Common myeloid progenitor, CD34-positive (primary cell): ENCODE data around the gene CCDC183.
A peak's percentile ranks its signal among the peaks of the same experiment; 100 is the strongest.
"Not testable (repeated sequence)": the region's sequence is repeated elsewhere in the genome, so short reads cannot be mapped to it uniquely, and the experiment has no call there.

Source experiments
- CTCF ChIA-PET: fragments of 350-600 bp; sonication (Branson Sonifier 250); formaldehyde crosslinking; loops from one replicate; lab custom pipeline; 2021; ENCODE audit warnings: antibody characterized with exemption; lab: Charles Lee
- POLR2A ChIA-PET: fragments of 350-600 bp; sonication (Branson Sonifier 250); formaldehyde crosslinking; loops from one replicate; lab custom pipeline; 2021; ENCODE audit warnings: antibody characterized with exemption; lab: Charles Lee
- DNase-seq, 3 donors: peaks; one replicate each; pipeline versions ENCODE4 v3.0.0 to v3.0.0-alpha.2; 2013
- H3K27ac ChIP-seq, 2 experiments: 1 replicate in 1 of 2; 2 replicates in 1 of 2; pipeline ENCODE4 v1.7.0; 2013; ENCODE audit warnings: inconsistent platforms in 2 of 2, low read length in 2 of 2, mild to moderate bottlenecking in 2 of 2, low read depth in 1 of 2, moderate library complexity in 1 of 2; ENCODE audit not compliant: severe bottlenecking in 2 of 2, insufficient read depth in 1 of 2, poor library complexity in 1 of 2
- H3K27me3 ChIP-seq, 5 experiments: replicated peaks in 2 of 5; 1 replicate in 3 of 5; 2 replicates in 2 of 5; pipeline versions ENCODE4 v1.6.1 to v1.7.0; 2013; ENCODE audit warnings: low read length in 4 of 5, mild to moderate bottlenecking in 2 of 5, moderate library complexity in 2 of 5, inconsistent platforms in 1 of 5; ENCODE audit not compliant: insufficient read depth in 5 of 5, control insufficient read depth in 4 of 5
- H3K36me3 ChIP-seq, 4 experiments: 1 replicate in 2 of 4; 2 replicates in 2 of 4; pipeline versions ENCODE4 v1.6.1 to v1.7.0; 2013; ENCODE audit warnings: low read length in 3 of 4, control low read depth in 1 of 4, mild to moderate bottlenecking in 1 of 4; ENCODE audit not compliant: control insufficient read depth in 4 of 4, insufficient read depth in 4 of 4
- H3K4me1 ChIP-seq, 4 experiments: 1 replicate in 3 of 4; 2 replicates in 1 of 4; pipeline versions ENCODE4 v1.6.1 to v1.7.1; 2013; ENCODE audit warnings: low read length in 3 of 4, mild to moderate bottlenecking in 3 of 4, control low read depth in 1 of 4, inconsistent platforms in 1 of 4, moderate library complexity in 1 of 4; ENCODE audit not compliant: control insufficient read depth in 4 of 4, insufficient read depth in 4 of 4; ENCODE audit errors: control extremely low read depth in 1 of 4
- H3K4me3 ChIP-seq, 7 experiments: 1 replicate in 4 of 7; 2 replicates in 3 of 7; pipeline versions ENCODE4 v1.5.1 to v1.7.0; 2013; ENCODE audit warnings: mild to moderate bottlenecking in 7 of 7, low read length in 6 of 7, moderate library complexity in 6 of 7, inconsistent platforms in 2 of 7, low read depth in 2 of 7, control low read depth in 1 of 7; ENCODE audit not compliant: insufficient read depth in 4 of 7, control insufficient read depth in 1 of 7; ENCODE audit errors: extremely low read depth in 1 of 7
- H3K9me3 ChIP-seq, 5 experiments: 1 replicate in 4 of 5; 2 replicates in 1 of 5; pipeline versions ENCODE4 v1.6.1 to v1.7.1; 2013; ENCODE audit warnings: low read length in 4 of 5, mild to moderate bottlenecking in 2 of 5, inconsistent platforms in 1 of 5, low read depth in 1 of 5, moderate library complexity in 1 of 5; ENCODE audit not compliant: control insufficient read depth in 4 of 5, insufficient read depth in 2 of 5; ENCODE audit errors: control extremely low read depth in 1 of 5
- WGBS: methylation state at CpG from one replicate; pipeline ENCODE4 v1.1.5; 2013; ENCODE audit not compliant: insufficient coverage; 5-methylcytosine and 5-hydroxymethylcytosine counted together

The CCDC183 gene

DNA sequence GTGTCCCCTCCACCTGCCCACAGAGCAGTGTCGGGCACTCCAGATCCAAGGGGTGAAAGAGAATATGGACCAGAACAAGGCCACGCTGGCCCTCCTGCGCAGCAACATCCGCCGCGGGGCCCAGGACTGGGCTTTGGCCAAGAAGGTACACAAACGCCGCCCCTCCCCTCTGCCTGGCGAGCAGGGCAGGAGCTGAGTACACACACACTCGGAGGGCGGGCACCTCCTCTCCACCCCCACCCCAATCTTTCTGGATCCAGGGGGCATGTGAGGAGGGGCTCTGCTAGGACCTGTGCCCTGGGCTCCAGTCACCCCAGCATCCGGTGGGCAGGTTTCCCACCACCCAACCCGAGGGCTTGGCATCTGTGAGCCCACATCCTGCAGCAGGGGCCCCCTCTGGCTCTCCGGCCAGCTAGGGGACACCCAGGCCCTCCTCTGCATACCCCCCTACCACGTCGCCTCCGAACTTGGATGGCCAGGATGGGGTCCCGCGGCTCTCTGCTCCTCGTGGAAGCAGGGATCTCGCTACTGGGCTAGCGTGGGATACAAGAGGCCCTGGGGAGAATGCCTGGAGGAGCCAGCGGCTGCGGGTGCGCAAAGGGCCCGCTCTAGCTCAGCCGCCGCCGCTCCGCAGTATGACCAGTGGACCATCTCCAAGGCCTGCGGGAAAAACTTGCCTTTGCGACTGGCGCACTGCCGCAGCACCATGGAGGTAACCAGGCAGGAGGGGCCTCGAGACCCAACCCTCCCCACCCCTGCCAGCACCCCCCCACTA is 3.1 kb downstream of the CCDC183 start:
- DNase-seq, result peak in 1 of 3 donors; percentile 28
- WGBS, result 22% methylated on average over 25 of the region's 35 CpGs
- Histone ChIP-seq H3K27ac (no peak overlapping the region), H3K4me3 (peak overlapping the region in 5 of 7 experiments; percentile 29 to 79 (median 58)), H3K27me3 (peaks cover 0 to 26% (median 5%) of the 10 kb centered on the region in 5 experiments), H3K4me1 (peaks cover 0 to 27% (median 25%) of the 10 kb centered on the region in 4 experiments), H3K9me3 (no peaks in the 10 kb centered on the region), H3K36me3 (peaks cover 0 to 3% (median 0%) of the 10 kb centered on the region in 4 experiments)
- ChIA-PET POLR2A (no interaction called here), CTCF (interaction anchor here (1.1 kb wide), 1 partner anchor 12 kb away, joined by 4 read pairs; no protein-coding TSS in a partner anchor)

DNA sequence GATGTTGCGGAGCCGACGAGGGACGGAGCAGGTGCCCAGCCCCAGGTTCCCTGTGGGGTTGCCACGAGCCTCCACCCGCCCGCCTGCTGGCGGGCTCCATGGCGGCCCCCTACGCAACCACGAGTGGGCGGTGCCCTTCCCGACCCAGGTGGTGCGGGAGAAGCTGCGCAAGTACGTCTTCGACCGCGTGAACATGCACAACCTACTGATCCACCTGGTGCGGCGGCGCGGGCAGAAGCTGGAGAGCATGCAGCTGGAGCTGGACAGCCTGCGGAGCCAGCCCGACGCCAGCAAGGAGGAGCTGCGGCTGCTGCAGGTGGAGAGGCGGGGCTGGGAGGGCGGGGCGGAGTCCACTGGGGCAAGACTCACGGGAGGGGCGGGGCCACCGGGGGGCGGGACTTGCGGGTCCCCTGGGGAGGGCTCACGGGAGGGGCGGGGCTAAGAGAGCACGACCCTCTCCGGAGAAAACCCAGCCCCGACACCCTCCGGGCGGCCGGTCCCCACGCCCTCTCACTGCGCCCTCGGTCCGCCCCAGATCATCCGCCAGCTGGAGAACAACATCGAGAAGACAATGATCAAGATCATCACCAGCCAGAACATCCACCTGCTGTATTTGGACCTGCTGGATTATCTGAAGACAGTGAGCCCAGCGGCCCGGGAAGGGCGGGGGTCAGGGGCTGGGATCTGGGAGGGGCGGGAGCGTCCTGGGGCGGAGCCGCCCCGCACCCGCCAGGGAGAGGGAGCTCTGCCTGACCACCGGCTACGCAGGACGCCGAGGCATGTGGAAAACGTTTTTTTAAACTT is 3.9 kb downstream of the CCDC183 start:
- peak overlapping the region; percentile 6 to 79 (median 58) for H3K4me3 ChIP-seq
- ChIA-PET POLR2A (interaction anchor here (0.7 kb wide), 1 partner anchor 247 kb away, joined by 3 read pairs; no protein-coding TSS in a partner anchor), CTCF (interaction anchor here (0.8 to 1.8 kb wide), 3 partner anchors 8 to 13 kb away, joined by 3 to 4 read pairs (median 3); no protein-coding TSS in a partner anchor)

DNA sequence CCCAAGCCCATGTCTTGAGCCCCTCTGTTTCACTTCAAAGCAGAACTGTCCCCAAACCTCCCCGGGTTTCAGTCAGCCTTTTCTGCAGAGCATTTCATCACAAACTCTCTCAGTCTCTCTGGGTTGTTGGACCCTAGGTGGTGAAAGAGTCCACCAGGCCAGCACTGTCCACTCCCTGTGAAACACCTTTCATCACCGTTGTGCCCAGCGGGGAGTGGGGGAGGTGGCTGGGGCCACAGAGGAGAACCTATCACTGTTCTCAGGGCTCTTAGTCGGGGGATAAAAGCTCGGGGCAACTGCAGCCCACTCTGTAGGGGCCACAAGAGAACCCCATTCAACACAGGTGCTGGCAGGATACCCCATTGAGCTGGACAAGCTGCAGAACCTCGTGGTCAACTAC is 6.2 kb downstream of the CCDC183 start:
- DNase-seq, result no peak
- peaks cover 0 to 41% (median 35%) of the 10 kb centered on the region in 4 experiments for H3K4me1 ChIP-seq
- peaks cover 0 to 15% (median 3%) of the 10 kb centered on the region in 5 experiments for H3K27me3 ChIP-seq
- peaks cover 0 to 16% (median 2%) of the 10 kb centered on the region in 4 experiments for H3K36me3 ChIP-seq
- POLR2A ChIA-PET, result no interaction called here
- CTCF ChIA-PET, result interaction anchor here (1.0 to 1.1 kb wide), 2 partner anchors 9 to 13 kb away, joined by 3 read pairs; no protein-coding TSS in a partner anchor
- H3K27ac ChIP-seq, result no peak overlapping the region
- 93% methylated on average over 5 of the region's 6 CpGs for WGBS
- no peaks in the 10 kb centered on the region for H3K9me3 ChIP-seq
- no peak overlapping the region for H3K4me3 ChIP-seq

More for the DNA sequence above, 3.9 kb downstream of the CCDC183 start:
- DNase-seq, result peak; percentile 90 to 94 (median 92)
- Histone ChIP-seq H3K4me1 (peaks cover 0 to 27% (median 25%) of the 10 kb centered on the region in 4 experiments), H3K9me3 (no peaks in the 10 kb centered on the region), H3K36me3 (peaks cover 0 to 8% (median under 1%) of the 10 kb centered on the region in 4 experiments), H3K27ac (peak overlapping the region in 1 of 2 experiments; percentile 14), H3K27me3 (peaks cover 0 to 26% (median 5%) of the 10 kb centered on the region in 5 experiments)
- WGBS, result 0% methylated on average over 54 of the region's 63 CpGs

DNA sequence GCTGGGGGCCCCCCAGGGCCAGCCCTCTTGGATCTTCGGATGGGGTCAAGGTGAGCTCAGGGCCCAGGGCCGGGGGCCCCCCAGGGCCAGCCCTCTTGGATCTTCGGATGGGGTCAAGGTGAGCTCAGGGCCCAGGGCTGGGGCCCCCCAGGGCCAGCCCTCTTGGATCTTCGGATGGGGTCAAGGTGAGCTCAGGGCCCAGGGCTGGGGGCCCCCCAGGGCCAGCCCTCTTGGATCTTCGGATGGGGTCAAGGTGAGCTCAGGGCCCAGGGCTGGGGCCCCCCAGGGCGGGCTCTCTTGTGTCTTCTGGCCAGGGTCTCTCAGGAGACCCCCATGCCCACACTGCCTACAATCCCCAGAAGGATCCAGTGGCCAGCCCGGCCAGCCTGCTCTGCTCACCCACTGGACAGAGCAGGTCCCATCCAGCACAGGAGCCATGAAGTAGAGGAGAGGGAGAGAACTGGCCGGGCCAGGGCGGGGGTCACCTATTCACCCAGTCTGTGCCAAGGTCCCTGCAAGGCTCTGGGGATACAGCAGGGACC is 6.9 kb downstream of the CCDC183 start:
- POLR2A ChIA-PET, H3K9me3 ChIP-seq, H3K27ac ChIP-seq, DNase-seq, H3K4me3 ChIP-seq: not testable (repeated sequence)
- peaks cover 0 to 12% (median 3%) of the 10 kb centered on the region in 5 experiments for H3K27me3 ChIP-seq
- peaks cover 0 to 16% (median 2%) of the 10 kb centered on the region in 4 experiments for H3K36me3 ChIP-seq
- H3K4me1 ChIP-seq, result peaks cover 0 to 44% (median 37%) of the 10 kb centered on the region in 4 experiments
- CTCF ChIA-PET, result interaction anchor here (1.0 to 1.4 kb wide), 3 partner anchors 9 to 12 kb away, joined by 3 to 4 read pairs (median 3); no protein-coding TSS in a partner anchor
- 95% methylated on average over 3 of the region's 9 CpGs for WGBS

DNA sequence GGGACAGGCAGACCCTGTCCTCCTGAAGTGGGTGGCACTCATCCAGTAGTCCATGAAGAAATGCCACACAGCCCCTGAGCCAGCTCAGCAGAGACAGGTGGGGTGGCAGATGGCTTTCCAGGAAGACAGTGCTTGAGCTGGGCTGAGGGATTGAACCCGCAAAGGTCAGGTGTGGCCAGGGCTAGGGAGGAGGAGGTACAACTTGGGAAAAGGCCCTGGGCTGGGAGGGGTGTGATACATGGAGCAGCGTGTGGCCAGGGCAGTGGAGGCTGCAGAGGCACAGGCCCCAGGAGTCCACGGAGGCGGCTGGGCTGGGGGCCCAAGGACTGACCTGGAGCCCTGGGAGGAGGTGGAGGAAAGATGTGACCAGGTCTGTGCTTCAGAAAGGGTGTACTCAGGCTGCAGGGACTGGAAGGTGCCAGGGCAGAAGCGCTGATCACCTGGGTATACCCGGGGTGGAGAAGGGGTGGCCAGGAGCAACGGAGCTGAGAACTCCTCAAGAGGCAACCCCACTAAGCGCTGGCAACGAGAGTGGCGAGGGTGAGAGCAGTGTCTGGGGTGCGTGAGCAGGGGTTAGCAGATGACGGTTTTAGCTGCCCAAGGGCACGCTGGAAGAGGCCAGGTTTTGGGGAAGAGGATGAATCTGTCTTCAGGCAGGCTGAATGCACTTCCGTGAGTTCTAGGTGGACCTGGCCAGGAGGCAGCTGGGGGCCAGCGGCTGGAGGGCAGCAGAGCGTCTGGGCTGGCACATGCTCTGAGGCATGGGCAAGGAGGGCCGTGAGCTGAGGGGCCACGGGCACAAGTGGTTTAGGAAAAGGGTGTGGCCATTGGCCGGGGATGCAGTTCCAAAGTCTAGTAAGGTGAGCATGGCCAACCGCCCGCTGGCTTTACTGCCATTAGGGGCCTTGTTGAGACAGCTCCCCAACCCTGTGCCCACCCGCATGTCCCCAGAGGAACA is 7.7 kb downstream of the CCDC183 start:
- WGBS, result 96% methylated on average over 21 of the region's 22 CpGs

More for the DNA sequence above, 7.7 kb downstream of the CCDC183 start:
- no peak for DNase-seq
- Histone ChIP-seq H3K27me3 (peaks cover 0 to 8% (median 0%) of the 10 kb centered on the region in 5 experiments), H3K4me3 (no peak overlapping the region), H3K36me3 (peaks cover 0 to 16% (median 2%) of the 10 kb centered on the region in 4 experiments), H3K4me1 (peaks cover 3 to 49% (median 39%) of the 10 kb centered on the region in 4 experiments), H3K27ac (no peak overlapping the region), H3K9me3 (no peaks in the 10 kb centered on the region)
- ChIA-PET CTCF (interaction anchor here (0.6 to 1.4 kb wide), 4 partner anchors 9 to 69 kb away, joined by 3 to 4 read pairs (median 3); no protein-coding TSS in a partner anchor), POLR2A (no interaction called here)
